Caco-2 (cell line): ENCODE measurements around the gene GPBP1. TPM values are rescaled to one million over a fixed set of nuclear protein-coding genes. Genes with fewer than 3 reads are reported as not detected.

Experiments
- BruUV-seq: library from RNA; stranded (reverse); fragments of 400-500 nt; replicated peaks from 2 replicates; lab custom pipeline; 2021; lab: Mats Ljungman, UMichigan
- CTCF ChIA-PET: fragments of 300-600 bp; sonication (Branson Sonifier 250); formaldehyde crosslinking; loops from one replicate; lab custom pipeline; 2022; ENCODE audit warnings: antibody characterized with exemption; lab: Charles Lee
- POLR2A ChIA-PET: fragments of 300-600 bp; sonication (Branson Sonifier 250); formaldehyde crosslinking; loops from one replicate; lab custom pipeline; 2022; ENCODE audit warnings: antibody characterized with exemption; lab: Charles Lee
- DNase-seq, 2 experiments: peaks; one replicate each; pipeline versions ENCODE4 v3.0.0 to v3.0.0-alpha.2; 2020 to 2022
- H3K27me3 ChIP-seq: replicated peaks from 2 replicates; pipeline ENCODE4 v1.6.0; 2011; ENCODE audit warnings: low read length; ENCODE audit not compliant: control insufficient read depth, insufficient read depth
- H3K36me3 ChIP-seq: 2 replicates; pipeline ENCODE4 v1.5.1; 2011; ENCODE audit warnings: low read length; ENCODE audit not compliant: control insufficient read depth, insufficient read depth
- H3K4me1 ChIP-seq: fragments of 250-450 bp; sonication (Bioruptor Pico); 2 replicates; pipeline ENCODE4 v1.5.1; 2020; ENCODE audit warnings: mild to moderate bottlenecking
- H3K4me3 ChIP-seq: 2 replicates; pipeline ENCODE4 v1.5.1; 2011; ENCODE audit warnings: low read depth, mild to moderate bottlenecking, control low read depth, low read length
- H3K9me3 ChIP-seq: fragments of 250-450 bp; sonication (Bioruptor Pico); 2 replicates; pipeline ENCODE4 v1.5.1; 2020; ENCODE audit warnings: mild to moderate bottlenecking, moderate library complexity
- H3K27ac Mint-ChIP-seq: one replicate; pipeline ENCODE4 v1.8.0; 2022; ENCODE audit warnings: mixed read lengths; ENCODE audit not compliant: unreplicated experiment
- H3K27me3 Mint-ChIP-seq: one replicate; pipeline ENCODE4 v1.8.0; 2022; ENCODE audit warnings: mixed read lengths; ENCODE audit not compliant: insufficient read depth, unreplicated experiment
- H3K36me3 Mint-ChIP-seq: one replicate; pipeline ENCODE4 v1.8.0; 2022; ENCODE audit warnings: mild to moderate bottlenecking, mixed read lengths; ENCODE audit not compliant: insufficient read depth, unreplicated experiment
- H3K4me1 Mint-ChIP-seq: one replicate; pipeline ENCODE4 v1.8.0; 2022; ENCODE audit warnings: low read depth, mixed read lengths; ENCODE audit not compliant: unreplicated experiment
- H3K4me3 Mint-ChIP-seq: one replicate; pipeline ENCODE4 v1.8.0; 2022; ENCODE audit warnings: mild to moderate bottlenecking, moderate library complexity, mixed read lengths; ENCODE audit not compliant: unreplicated experiment
- H3K9me3 Mint-ChIP-seq: one replicate; pipeline ENCODE4 v1.8.0; 2022; ENCODE audit warnings: mixed read lengths; ENCODE audit not compliant: unreplicated experiment
- intact Hi-C: fragments of 100-400 bp; cut with micrococcal nuclease; formaldehyde crosslinking; loops from one replicate; pipeline ENCODE4 v1.10.0; 2022; ENCODE audit not compliant: unreplicated experiment
- total RNA-seq: library from RNA; stranded (reverse); gene quantifications from 2 replicates; pipeline ENCODE4 v1.2.3, GENCODE V29; 2022
- TF ChIP-seq, protein P1 (sequence below), 2 experiments: fragments of 200-600 bp in 1 of 2; IDR thresholded peaks; 1 replicate in 1 of 2; 2 replicates in 1 of 2; pipeline versions ENCODE4 v1.5.1 to v1.8.0; 2011 to 2022; ENCODE audit warnings: antibody characterized with exemption in 1 of 2, control low read depth in 1 of 2, inconsistent platforms in 1 of 2, low read depth in 1 of 2, low read length in 1 of 2, mild to moderate bottlenecking in 1 of 2, moderate library complexity in 1 of 2; ENCODE audit not compliant: insufficient read depth in 1 of 2, severe bottlenecking in 1 of 2, unreplicated experiment in 1 of 2

Gene GPBP1
- total RNA-seq, 1 experiment from 2014 or later = 100 TPM

DNA sequence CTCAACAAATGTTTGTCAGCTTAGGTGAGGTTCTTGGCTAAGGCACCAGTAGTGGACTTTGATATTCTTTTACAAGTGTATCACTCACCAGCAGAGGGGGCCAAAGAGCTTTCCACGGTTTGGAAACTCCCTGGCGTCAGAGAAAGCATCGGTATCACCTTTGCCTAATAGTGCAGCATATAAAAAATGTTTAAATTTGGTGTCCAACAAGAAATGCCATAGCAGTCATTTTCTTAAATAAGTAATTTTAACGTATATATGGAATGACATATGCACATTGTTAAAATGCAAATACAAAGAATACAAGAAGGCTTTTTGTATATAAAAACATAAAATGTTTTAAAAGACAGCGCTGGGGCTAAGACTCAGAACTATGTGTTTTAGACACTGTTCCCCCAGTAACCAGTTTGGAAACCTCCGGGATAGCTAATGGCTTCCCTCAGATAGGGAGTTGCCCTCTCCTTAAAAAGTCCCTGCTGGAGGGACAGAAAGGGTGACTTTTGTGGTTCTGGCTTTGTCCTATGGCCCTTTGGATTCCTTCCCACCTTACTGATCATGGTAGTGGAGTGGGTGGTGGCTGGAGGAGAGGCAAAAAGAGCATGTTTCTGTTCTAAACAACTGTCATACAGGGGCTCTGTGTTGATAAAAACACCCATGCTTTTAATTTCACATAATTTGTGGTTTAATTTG lies 124.6 kb downstream of the GPBP1 start:
- Mint-ChIP-seq H3K27ac (no peak overlapping the region), H3K27me3 (no peaks in the 10 kb centered on the region), H3K36me3 (no peaks in the 10 kb centered on the region), H3K4me3 (peak overlapping the region; percentile 53), H3K9me3 (no peaks in the 10 kb centered on the region), H3K4me1 (peaks cover 10% of the 10 kb centered on the region)
- Histone ChIP-seq H3K36me3 (no peaks in the 10 kb centered on the region), H3K9me3 (no peaks in the 10 kb centered on the region), H3K4me3 (no peak overlapping the region), H3K4me1 (peaks cover 10% of the 10 kb centered on the region), H3K27me3 (no peaks in the 10 kb centered on the region)
- intact Hi-C loops = loop anchor here (1.0 to 5.0 kb wide), 7 partner anchors 40 to 1164 kb away; no protein-coding TSS in a partner anchor
- peak; percentile 84 to 89 for DNase-seq
- ChIA-PET POLR2A (no interaction called here), CTCF (interaction anchor here (0.6 to 1.8 kb wide), 12 partner anchors 19 to 1165 kb away, joined by 3 to 23 read pairs (median 4); no protein-coding TSS in a partner anchor)
- TF ChIP-seq, protein P1, sequence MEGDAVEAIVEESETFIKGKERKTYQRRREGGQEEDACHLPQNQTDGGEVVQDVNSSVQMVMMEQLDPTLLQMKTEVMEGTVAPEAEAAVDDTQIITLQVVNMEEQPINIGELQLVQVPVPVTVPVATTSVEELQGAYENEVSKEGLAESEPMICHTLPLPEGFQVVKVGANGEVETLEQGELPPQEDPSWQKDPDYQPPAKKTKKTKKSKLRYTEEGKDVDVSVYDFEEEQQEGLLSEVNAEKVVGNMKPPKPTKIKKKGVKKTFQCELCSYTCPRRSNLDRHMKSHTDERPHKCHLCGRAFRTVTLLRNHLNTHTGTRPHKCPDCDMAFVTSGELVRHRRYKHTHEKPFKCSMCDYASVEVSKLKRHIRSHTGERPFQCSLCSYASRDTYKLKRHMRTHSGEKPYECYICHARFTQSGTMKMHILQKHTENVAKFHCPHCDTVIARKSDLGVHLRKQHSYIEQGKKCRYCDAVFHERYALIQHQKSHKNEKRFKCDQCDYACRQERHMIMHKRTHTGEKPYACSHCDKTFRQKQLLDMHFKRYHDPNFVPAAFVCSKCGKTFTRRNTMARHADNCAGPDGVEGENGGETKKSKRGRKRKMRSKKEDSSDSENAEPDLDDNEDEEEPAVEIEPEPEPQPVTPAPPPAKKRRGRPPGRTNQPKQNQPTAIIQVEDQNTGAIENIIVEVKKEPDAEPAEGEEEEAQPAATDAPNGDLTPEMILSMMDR (IDR thresholded peaks at IDR 0.05; ENCODE audit: insufficient read depth in 1 of 2, low read depth in 1 of 2, low read length in 1 of 2, severe bottlenecking in 1 of 2, unreplicated experiment in 1 of 2) = peak; percentile 74 to 79
- BruUV-seq = no TSS peak

DNA sequence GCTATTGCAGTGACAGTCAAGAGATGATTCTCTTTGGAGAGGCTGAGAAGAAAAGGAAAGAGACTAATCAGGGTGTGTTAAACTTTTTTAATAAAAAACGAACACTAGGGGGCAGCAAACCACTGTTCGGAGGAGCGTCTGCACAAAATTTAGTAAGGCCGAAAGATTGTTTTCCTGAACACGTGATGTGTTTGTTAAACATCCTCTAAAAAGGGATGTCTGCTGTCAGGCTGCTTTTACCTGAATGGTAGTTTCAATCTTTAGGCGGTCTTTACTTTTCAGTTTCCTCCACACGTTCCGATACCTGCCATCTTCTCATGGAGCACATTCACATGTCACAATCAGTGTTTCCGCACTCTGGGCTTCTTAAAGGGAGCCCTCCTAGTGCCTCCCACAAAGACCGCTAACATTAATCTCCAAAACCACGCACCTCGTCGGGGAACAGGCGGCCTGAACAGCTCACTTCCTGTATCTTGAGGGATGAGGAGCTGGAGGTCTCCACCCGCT lies 125.2 kb downstream of the GPBP1 start:
- ChIA-PET POLR2A (no interaction called here), CTCF (interaction anchor here (1.4 kb wide), 1 partner anchor 200 kb away, joined by 8 read pairs; no protein-coding TSS in a partner anchor)
- H3K4me3 Mint-ChIP-seq = peak overlapping the region; percentile 53
- H3K27ac Mint-ChIP-seq = no peak overlapping the region
- H3K4me1 Mint-ChIP-seq = peaks cover 10% of the 10 kb centered on the region
- DNase-seq = peak in 1 of 2 experiments; percentile 76
- no peaks in the 10 kb centered on the region for H3K9me3 Mint-ChIP-seq
- H3K27me3 ChIP-seq = no peaks in the 10 kb centered on the region
- no peaks in the 10 kb centered on the region for H3K36me3 Mint-ChIP-seq
- H3K36me3 ChIP-seq = no peaks in the 10 kb centered on the region
- H3K9me3 ChIP-seq = no peaks in the 10 kb centered on the region
- no peak overlapping the region for H3K4me3 ChIP-seq
- BruUV-seq = no TSS peak
- no peaks in the 10 kb centered on the region for H3K27me3 Mint-ChIP-seq
- TF ChIP-seq, protein P1 (IDR thresholded peaks at IDR 0.05; ENCODE audit: insufficient read depth in 1 of 2, low read depth in 1 of 2, low read length in 1 of 2, severe bottlenecking in 1 of 2, unreplicated experiment in 1 of 2) = peak; percentile 53 to 65
- peaks cover 10% of the 10 kb centered on the region for H3K4me1 ChIP-seq
- intact Hi-C loops = loop anchor here (1.0 to 5.0 kb wide), 9 partner anchors 40 to 1163 kb away; no protein-coding TSS in a partner anchor

DNA sequence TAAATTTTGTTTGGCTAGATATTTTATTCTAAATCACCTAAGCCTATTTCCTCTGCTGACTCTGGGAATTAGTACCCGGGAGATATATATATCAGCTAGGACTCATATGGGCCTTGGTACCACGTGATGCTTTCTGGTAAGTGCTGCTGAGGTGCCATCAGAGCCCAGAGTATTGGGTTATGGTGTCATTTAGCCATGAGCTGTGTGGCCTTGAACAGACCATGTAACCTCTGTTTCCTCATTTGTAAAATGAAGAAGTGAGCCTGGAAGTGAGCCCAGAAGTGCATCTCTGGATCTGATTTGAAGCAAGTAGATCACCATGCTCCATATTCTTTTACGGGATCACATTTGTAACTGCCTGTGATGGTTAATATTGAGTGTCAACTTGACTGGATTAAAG lies 126.1 kb downstream of the GPBP1 start:
- intact Hi-C loops = loop anchor here (1.0 to 5.0 kb wide), 6 partner anchors 39 to 351 kb away; no protein-coding TSS in a partner anchor
- Mint-ChIP-seq H3K27ac (no peak overlapping the region), H3K27me3 (no peaks in the 10 kb centered on the region), H3K9me3 (no peaks in the 10 kb centered on the region), H3K4me1 (peaks cover 10% of the 10 kb centered on the region), H3K36me3 (no peaks in the 10 kb centered on the region), H3K4me3 (no peak overlapping the region)
- DNase-seq = no peak
- no TSS peak for BruUV-seq
- ChIA-PET CTCF (no interaction called here), POLR2A (no interaction called here)
- H3K36me3 ChIP-seq = no peaks in the 10 kb centered on the region
- H3K4me1 ChIP-seq = peaks cover 10% of the 10 kb centered on the region
- H3K27me3 ChIP-seq = no peaks in the 10 kb centered on the region
- no peaks in the 10 kb centered on the region for H3K9me3 ChIP-seq
- TF ChIP-seq, protein P1 (IDR thresholded peaks at IDR 0.05; ENCODE audit: insufficient read depth in 1 of 2, low read depth in 1 of 2, low read length in 1 of 2, severe bottlenecking in 1 of 2, unreplicated experiment in 1 of 2) = no peak
- no peak overlapping the region for H3K4me3 ChIP-seq
